GM19239 (cell line): ENCODE results near the gene FHL5.
"Not testable (repeated sequence)": the region's sequence is repeated elsewhere in the genome, so short reads cannot be mapped to it uniquely, and the experiment has no call there.

Experiments used
- DNase-seq: peaks from one replicate; pipeline ENCODE4 v3.0.0; 2011; ENCODE audit warnings: low spot score; ENCODE audit not compliant: insufficient read length
- FAIRE-seq: peaks from 2 replicates; lab custom pipeline; 2011; peaks lifted over from hg19 to GRCh38; lab: Jason Lieb, UNC

Gene FHL5

GRCh38 chr6:96604420-96604819 lies 41.5 kb downstream of the FHL5 start:
- FAIRE-seq (no peak), DNase-seq (no peak)

- no peak for FAIRE-seq
Observed at GRCh38 chr6:96608074-96608473, 45.1 kb downstream of the FHL5 start.

GRCh38 chr6:96610019-96610418 lies 47.1 kb downstream of the FHL5 start:
- no peak for DNase-seq

More at GRCh38 chr6:96608074-96608473, 45.1 kb downstream of the FHL5 start:
- no peak for DNase-seq

DNA sequence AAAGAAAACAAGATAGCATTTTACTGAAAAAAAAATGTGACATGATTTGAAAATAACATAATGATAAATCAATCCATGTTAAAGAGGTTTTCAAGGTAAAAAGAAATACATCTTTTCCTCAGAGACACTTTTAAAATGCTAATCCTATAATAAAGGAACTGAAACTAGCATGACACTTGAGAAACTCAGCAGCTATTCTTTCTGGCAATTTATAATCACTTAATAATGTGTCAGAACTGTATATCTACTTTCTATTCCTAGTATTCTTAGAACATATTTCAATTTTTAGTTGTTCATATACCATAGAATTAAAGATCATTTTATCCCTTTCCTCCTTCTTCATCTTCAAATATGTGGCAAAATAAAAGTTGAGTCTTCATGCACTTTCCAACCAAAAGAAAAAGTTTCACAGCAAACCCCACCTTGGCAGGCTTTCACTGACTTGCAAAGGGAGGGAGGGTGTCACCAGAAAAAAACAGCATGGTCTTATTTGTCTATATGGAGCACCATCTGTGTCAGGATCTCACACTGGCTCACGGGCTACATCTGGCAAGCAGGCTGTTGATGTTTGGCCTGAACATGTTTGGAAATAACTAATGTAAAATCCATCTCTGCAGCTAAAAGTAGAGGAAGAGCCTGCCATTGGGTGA lies 48.5 kb downstream of the FHL5 start:
- peak; percentile 33 for FAIRE-seq

More at GRCh38 chr6:96610019-96610418, 47.1 kb downstream of the FHL5 start:
- peak; percentile 48 for FAIRE-seq

DNA sequence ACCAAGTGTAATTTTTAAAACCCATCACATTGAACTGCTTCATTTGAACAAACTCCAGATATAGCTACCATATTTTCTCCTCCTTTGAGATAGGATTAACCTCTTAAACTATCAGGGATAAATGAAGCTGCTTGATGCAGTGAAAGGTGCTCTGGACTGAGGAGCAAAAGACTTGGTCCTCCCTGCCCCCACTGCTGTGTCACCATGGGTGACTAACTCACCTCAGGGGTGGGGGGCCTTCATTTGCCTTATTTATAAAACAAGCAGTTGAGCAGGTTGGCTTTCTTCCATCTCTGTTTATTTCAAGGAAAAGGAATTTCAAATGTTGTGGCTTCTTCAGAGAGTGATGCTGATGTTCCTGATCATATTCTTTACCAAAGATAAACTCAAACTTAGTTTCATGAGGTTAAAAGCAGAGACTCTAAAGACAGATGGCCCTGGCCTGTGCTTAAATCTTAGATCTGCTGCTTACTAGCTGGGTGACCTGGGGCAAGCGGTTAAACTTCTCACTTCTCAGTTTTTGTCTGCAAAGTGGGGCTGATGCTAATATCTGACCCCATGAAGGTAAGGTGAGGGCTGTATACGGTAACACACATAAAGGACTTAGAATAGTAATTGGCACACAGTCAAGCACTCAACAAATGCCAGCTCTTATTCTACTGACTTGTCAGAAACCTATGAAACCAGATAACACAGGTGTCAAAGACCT lies 50.5 kb downstream of the FHL5 start:
- DNase-seq (no peak), FAIRE-seq (no peak)

More for the DNA sequence above, 48.5 kb downstream of the FHL5 start:
- no peak for DNase-seq

GRCh38 chr6:96620851-96621250 lies 57.9 kb downstream of the FHL5 start:
- FAIRE-seq: no peak
- no peak for DNase-seq

DNA sequence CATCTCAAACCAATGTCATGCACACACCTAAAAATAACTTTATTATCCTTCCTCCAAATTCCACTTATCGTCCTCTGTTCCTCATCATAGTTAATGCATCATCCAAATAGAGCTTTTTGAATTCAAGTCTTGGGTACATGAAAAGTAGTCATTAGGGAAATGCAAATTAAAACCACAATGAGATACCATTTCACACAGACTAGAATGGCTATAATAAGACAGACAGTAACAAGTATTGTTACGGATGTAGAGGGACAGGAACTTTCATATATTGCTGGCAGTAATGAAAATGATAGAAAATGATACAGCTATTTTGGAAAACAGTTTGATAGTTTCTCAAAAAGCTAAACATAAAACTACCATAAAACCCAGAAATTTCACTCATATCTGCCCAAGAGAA lies 59.1 kb downstream of the FHL5 start:
- DNase-seq (no peak), FAIRE-seq (no peak)

DNA sequence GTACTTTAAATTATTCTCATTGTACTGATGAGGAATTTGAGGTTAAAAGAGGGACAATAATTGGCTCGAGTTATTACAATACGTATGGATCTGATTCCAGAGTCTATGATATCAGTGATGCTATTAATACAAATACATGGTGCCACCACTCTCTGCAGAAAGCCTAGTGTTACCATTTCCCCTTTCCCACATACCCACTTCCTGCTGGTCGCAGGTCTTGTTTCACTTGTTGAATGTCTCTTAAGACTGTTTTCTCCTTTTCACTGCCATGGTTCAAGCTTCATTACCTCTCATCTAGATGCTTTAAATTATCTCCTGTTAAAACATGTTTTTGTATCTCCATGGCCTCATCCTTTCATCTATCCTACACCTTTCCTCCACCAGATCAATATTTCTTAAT lies 62.0 kb downstream of the FHL5 start:
- FAIRE-seq (peak; percentile 63), DNase-seq (no peak)

GRCh38 chr6:96626759-96627364 lies 63.9 kb downstream of the FHL5 start:
- DNase-seq: no peak
- peak; percentile 64 for FAIRE-seq

DNA sequence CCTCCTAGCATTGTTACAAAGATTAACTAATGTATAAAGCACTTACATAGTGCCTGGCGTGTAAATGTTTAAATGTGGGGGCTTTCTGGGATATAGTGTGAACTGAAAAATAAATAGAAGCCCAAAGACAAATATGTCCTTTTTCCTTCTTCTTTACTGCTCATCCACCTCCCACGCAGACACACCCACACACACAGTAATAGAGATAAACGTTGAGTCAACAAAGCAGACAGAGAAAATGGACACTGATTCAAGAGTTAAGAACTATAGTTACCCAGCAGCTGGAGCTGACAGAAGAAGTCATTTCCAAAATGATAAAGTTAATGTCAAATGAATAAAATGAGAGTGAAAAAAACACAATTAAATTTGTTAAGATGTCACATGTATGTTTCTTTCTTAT lies 68.3 kb downstream of the FHL5 start:
- FAIRE-seq: no peak
- no peak for DNase-seq

- not testable (repeated sequence) for DNase-seq, FAIRE-seq
Observed at GRCh38 chr6:96637979-96638378, 75.1 kb downstream of the FHL5 start.

- no peak for DNase-seq
- no peak for FAIRE-seq
Observed at GRCh38 chr6:96645106-96645505, 82.2 kb downstream of the FHL5 start.

DNA sequence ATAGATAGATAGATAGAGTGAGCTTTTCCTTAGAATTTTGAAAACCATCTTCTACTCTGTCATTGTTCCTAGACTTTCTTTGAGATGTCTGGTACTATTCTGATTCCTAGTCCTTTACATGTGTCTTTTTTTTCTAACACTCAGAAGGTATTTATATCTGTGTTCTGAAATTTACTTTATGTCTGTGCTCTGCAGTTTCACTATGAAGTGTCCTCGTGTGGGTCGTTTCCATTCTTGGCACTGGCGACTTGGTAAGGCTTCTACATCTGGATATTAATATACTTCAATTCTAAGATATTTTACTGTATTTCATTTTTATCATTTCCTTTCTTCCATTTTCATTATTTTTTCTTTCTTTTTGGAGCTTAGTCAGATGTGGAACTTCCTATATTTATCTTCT lies 87.0 kb downstream of the FHL5 start:
- DNase-seq: no peak
- FAIRE-seq: no peak

- no peak for DNase-seq
Observed at GRCh38 chr6:96651816-96652215, 88.9 kb downstream of the FHL5 start.

GRCh38 chr6:96652552-96652951 lies 89.6 kb downstream of the FHL5 start:
- no peak for FAIRE-seq
- DNase-seq: no peak

More at GRCh38 chr6:96651816-96652215, 88.9 kb downstream of the FHL5 start:
- FAIRE-seq: no peak

- FAIRE-seq: no peak
- no peak for DNase-seq
Observed at GRCh38 chr6:96653181-96653580, 90.3 kb downstream of the FHL5 start.

- FAIRE-seq (no peak), DNase-seq (no peak)
Observed at GRCh38 chr6:96656567-96656966, 93.6 kb downstream of the FHL5 start.

DNA sequence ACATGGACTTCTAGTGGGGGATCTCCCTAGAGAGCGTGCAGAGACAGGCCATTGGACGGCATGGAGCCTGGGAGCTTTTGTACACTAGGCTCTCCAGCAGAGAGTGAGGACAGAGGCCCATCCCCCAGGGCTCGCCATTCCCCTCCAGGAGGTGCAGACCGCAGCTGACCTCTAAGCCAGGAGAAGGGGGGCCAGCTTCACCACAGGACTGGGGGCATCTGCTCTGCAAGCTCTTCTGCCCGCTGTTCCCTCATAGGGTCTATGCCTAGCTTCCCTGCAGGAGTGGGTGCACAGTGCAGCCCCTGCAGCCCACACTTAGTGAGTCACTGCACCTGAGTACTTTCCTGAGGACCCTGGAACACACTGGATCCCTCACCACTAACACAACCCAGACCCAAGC lies 94.4 kb downstream of the FHL5 start:
- DNase-seq (no peak), FAIRE-seq (no peak)

DNA sequence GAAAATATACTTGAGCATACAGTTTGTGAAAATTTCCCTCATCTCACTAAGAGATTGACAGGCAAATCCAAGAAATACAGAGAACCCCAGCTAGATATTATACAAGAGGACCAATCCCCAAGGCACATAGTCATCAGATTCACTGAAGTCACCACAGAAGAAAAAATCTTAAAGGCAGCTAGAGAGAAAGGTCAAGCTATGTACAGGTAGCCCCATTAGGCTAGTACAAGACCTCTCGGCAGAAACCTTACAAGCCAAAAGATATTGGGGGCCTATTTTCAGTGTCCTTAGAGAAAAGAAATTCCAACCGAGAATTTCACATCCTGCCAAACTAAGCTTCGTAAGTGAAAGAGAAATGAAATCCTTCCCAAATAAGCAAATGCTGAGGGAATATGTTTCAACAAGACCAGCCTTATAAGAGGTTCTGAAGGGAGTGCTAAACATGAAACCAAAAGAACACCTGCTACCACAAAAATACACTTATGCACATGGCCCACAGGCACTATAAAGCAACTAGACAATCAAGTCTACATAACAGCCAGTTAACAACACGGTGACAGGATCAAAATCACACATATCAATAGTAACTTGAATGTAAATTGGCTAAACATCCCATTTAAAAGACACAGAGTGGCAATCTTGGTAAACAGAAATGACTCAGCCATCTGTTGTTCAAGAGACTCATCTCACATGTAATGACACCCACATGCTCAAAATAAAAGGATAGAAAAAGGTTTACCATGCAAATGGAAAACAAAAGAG lies 96.3 kb downstream of the FHL5 start:
- FAIRE-seq (no peak), DNase-seq (no peak)
